GM13976 (cell line): ENCODE measurements around the gene HOMER2.

Experiments
- DNase-seq: peaks from one replicate; pipeline ENCODE4 v3.0.0; 2012; ENCODE audit warnings: low spot score
- CTCF ChIP-seq: IDR thresholded peaks from 2 replicates; pipeline ENCODE4 v1.5.1; 2012; ENCODE audit warnings: borderline replicate concordance, mild to moderate bottlenecking; ENCODE audit not compliant: insufficient read depth; ENCODE audit errors: extremely low read depth, missing control alignments, control extremely low read depth
- in situ Hi-C: fragments of 300-500 bp; cut with MboI; formaldehyde crosslinking; loops from one replicate; pipeline ENCODE4 v1.12.0; 2022; ENCODE audit warnings: low sequenced_read_pairs, mixed read lengths, inconsistent platforms; ENCODE audit not compliant: unreplicated experiment

HOMER2 gene

GRCh38 chr15:82922737-82923136 is 29.8 kb downstream of the HOMER2 start:
- in situ Hi-C loops, result no loop called here
- DNase-seq, result no peak
- no peak for TF ChIP-seq CTCF

GRCh38 chr15:82921939-82922338 is 30.6 kb downstream of the HOMER2 start:
- in situ Hi-C loops, result no loop called here
- DNase-seq, result no peak
- TF ChIP-seq CTCF, result no peak

- TF ChIP-seq CTCF, result no peak
- in situ Hi-C loops, result no loop called here
- DNase-seq, result no peak
Measured at GRCh38 chr15:82921242-82921641, 31.3 kb downstream of the HOMER2 start.

- TF ChIP-seq CTCF, result no peak
Measured at GRCh38 chr15:82919231-82919886, 33.2 kb downstream of the HOMER2 start.

GRCh38 chr15:82918607-82919230 is 33.8 kb downstream of the HOMER2 start:
- in situ Hi-C loops, result no loop called here
- DNase-seq, result no peak
- TF ChIP-seq CTCF, result no peak

More at GRCh38 chr15:82919231-82919886, 33.2 kb downstream of the HOMER2 start:
- no peak for DNase-seq
- in situ Hi-C loops, result no loop called here

GRCh38 chr15:82918162-82918561 is 34.4 kb downstream of the HOMER2 start:
- TF ChIP-seq CTCF, result no peak
- in situ Hi-C loops, result no loop called here
- no peak for DNase-seq
